ENCODE measurements around the gene PLEKHA7.

- TF ChIP-seq POLR2A (IDR thresholded peaks at IDR 0.05; ENCODE audit: low read depth, low read length) (no peak), TAF1 (IDR thresholded peaks at IDR 0.05; ENCODE audit: low read depth, low read length) (no peak), POLR2AphosphoS5 (IDR thresholded peaks at IDR 0.05; ENCODE audit: low read depth, low read length) (no peak), SPI1 (IDR thresholded peaks at IDR 0.05; ENCODE audit: low read depth, low read length) (no peak), PAX5 (IDR thresholded peaks at IDR 0.05; ENCODE audit: insufficient read depth, low read length, severe bottlenecking) (no peak), POU2F2 (IDR thresholded peaks at IDR 0.05; ENCODE audit: low read depth, low read length) (no peak)
Measured at GRCh38 chr11:16759857-16760508, 254.2 kb downstream of the PLEKHA7 start.

Data from GM12891 (cell line).